NB4 (cell line): ENCODE results near the gene MORC2.

Experiments
- DNase-seq: peaks from one replicate; pipeline ENCODE4 v3.0.0; 2010; ENCODE audit warnings: low read depth
- H3K4me3 ChIP-seq: one replicate; pipeline ENCODE4 v1.5.1; 2011; ENCODE audit warnings: mild to moderate bottlenecking, low read depth, low read length, moderate library complexity
- CTCF ChIP-seq: IDR thresholded peaks from one replicate; pipeline ENCODE4 v1.5.1; 2012; ENCODE audit warnings: low read depth, low read length
- MAX ChIP-seq: IDR thresholded peaks from 2 replicates; pipeline ENCODE4 v1.6.1; 2011; ENCODE audit warnings: low read depth, low read length
- MYC ChIP-seq: IDR thresholded peaks from 2 replicates; pipeline ENCODE4 v1.6.1; 2011; ENCODE audit warnings: low read depth, low read length
- POLR2A ChIP-seq: IDR thresholded peaks from 2 replicates; pipeline ENCODE4 v1.6.1; 2011; ENCODE audit warnings: mild to moderate bottlenecking; ENCODE audit not compliant: insufficient read length; ENCODE audit errors: extremely low read depth

Gene MORC2

GRCh38 chr22:30906946-30907345, 61.6 kb downstream of the MORC2 start:
- TF ChIP-seq CTCF = no peak
- no peak overlapping the region for H3K4me3 ChIP-seq
- no peak for DNase-seq

GRCh38 chr22:30906411-30906810, 62.2 kb downstream of the MORC2 start:
- no peak overlapping the region for H3K4me3 ChIP-seq
- no peak for DNase-seq
- TF ChIP-seq MAX = no peak
- no peak for TF ChIP-seq POLR2A
- TF ChIP-seq CTCF = no peak
- TF ChIP-seq MYC = no peak

- H3K4me3 ChIP-seq = no peak overlapping the region
- DNase-seq = no peak
- TF ChIP-seq MAX (no peak), MYC (no peak), POLR2A (no peak), CTCF (no peak)
These were observed 62.8 kb downstream of the MORC2 start for GRCh38 chr22:30905696-30906341.

GRCh38 chr22:30903876-30904460, 64.6 kb downstream of the MORC2 start:
- no peak for TF ChIP-seq CTCF
- no peak for TF ChIP-seq MAX
- TF ChIP-seq POLR2A = no peak
- TF ChIP-seq MYC = no peak
- H3K4me3 ChIP-seq = no peak overlapping the region
- no peak for DNase-seq

GRCh38 chr22:30902496-30903357, 65.8 kb downstream of the MORC2 start:
- H3K4me3 ChIP-seq = no peak overlapping the region
- DNase-seq = no peak
- no peak for TF ChIP-seq POLR2A
- no peak for TF ChIP-seq MYC
- TF ChIP-seq MAX = no peak
- no peak for TF ChIP-seq CTCF
